ENCODE measurements around the gene ZNF333.

The ZNF333 gene

DNA sequence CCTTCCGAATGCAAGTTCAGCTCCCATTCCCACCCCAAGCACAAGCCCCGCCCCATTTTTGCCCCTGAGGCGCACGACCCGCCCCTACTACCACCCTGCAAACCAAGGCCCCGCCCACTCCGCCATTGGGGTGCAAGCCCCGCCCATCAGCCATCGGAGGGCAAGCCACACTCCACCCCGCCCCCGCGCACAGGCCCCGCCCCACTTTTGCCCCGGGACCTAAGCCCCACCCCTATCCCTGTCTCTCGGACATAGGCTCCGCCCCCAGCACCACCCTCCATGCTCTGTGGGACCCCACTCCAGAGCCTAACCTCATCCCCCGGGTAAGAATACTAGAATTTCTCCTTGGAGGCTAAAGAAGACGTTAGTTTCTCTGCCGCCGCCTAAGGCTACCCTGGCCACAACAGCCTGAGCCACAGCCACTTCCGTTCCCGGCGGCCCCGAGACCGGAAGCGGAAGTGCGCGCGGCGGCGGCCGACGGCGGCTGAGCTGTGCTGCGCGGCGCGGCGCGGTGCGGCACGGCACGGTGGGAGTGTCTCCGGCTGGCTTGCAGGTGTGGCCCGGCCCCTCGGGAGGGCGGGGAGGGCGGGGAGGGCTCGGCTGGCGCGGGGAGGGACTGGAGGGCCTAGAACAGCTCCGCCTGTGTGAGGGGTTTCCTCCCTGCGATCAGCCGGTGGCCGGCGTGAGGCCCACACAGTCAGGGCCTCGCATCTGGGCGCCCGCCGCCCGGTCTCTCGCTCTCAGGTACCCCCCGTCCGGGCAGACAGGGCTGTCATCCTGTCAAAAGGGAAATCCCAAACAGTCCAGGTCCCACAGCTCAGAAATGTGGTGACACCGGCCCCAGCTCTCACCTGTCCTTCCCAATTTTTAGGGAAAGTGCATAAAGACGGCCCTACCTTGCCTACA, at the start of gene ZNF333:
Gene ZNF333 (plus strand): TSS at position 451 of the 906 bp plus-strand sequence. CDS start 3,444 bp downstream, outside the sequence.
- FAIRE-seq = no peak

GRCh38 chr19:14648506-14648905, 41.3 kb upstream of the ZNF333 start:
- FAIRE-seq = no peak

- no peak for FAIRE-seq
Measured at GRCh38 chr19:14649020-14649419, 40.8 kb upstream of the ZNF333 start.

DNA sequence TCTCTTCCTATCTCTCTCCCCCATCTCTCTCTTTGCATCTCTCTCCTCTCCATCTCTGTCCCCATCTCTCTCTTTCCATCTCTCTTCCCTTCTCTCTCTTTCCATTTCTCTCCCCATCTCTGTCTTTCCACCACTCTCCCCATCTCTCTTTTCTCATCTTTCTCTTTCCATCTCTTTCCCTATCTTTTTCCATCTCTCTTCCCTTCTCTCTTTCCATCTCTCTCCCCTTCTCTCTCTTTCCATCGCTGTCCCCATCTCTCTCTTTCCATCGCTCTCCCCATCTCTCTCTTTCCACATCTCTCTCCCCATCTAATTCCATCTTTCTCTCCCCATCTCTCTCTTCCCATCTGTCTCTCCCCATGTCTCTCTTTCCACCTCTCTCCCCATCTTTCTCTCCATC, 39.7 kb upstream of the ZNF333 start:
- FAIRE-seq = no peak

GRCh38 chr19:14654786-14655560, 34.9 kb upstream of the ZNF333 start:
- FAIRE-seq = no peak

GRCh38 chr19:14655726-14656125, 34.1 kb upstream of the ZNF333 start:
- FAIRE-seq = no peak

- no peak for FAIRE-seq
Measured at GRCh38 chr19:14659874-14660489, 29.9 kb upstream of the ZNF333 start.

GRCh38 chr19:14661372-14661924, 28.4 kb upstream of the ZNF333 start:
- FAIRE-seq = no peak

GRCh38 chr19:14669940-14670339, 19.9 kb upstream of the ZNF333 start:
- FAIRE-seq = no peak

DNA sequence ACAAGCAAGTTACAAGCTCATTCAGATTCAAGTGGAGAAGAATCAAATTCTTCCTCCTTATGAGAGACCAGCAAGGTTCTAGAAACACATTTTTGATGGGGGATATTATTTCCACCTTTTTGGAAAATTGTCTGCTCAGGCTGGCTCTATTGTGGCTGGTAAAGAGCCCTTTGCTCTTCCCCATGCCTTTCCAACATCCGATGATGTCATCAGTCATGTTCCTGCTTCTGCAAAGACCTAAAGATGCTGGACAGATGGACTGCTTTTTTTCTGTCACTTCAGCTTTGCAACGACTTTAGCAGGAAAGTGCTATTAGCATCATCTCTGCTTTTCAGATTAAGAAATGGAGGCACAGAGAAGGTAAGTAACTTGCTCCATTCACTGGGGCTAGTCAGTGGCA, 19.4 kb upstream of the ZNF333 start:
- no peak for FAIRE-seq

DNA sequence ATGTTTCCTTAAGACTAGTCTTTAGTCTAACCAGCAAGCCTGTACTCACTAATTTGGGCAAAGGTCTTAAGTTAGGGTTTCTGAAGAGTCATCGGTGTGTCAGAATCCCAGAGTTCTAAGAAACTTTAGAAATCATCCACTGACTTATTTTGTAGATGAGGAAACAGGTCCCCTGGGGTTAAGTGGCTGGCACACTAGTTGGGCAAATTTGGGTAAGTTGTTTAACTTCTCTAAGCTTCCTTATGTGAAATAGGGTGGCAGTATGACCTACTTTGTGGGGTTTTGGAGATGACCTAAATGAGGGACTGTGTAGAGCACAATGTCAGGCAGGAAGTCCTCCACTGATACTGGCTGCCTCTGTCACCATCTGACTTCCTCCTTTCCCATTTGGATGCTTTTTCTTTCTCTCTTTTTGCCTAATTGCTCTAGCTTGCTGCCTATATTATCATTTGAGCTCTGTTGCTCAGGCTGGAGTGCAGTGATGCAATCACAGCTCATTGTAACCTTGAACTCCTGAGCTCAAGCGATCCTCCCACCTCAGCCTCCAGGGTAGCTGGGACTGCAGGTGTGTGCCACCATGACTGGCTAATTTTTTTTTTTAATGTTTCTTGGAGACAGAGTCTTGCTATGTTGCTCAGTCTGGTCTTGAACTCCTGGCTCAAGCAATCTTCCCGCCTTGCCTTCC, 17.5 kb upstream of the ZNF333 start:
- no peak for FAIRE-seq

GRCh38 chr19:14673088-14673487, 16.8 kb upstream of the ZNF333 start:
- FAIRE-seq = no peak

GRCh38 chr19:14674764-14675163, 15.1 kb upstream of the ZNF333 start, which contains the start of gene ADGRE3:
ADGRE3 (minus strand) TSS chr19:14674844; CDS start chr19:14674770, 74 bp downstream.
- FAIRE-seq = no peak

- FAIRE-seq = no peak
Measured at GRCh38 chr19:14676762-14677161, 13.1 kb upstream of the ZNF333 start.

DNA sequence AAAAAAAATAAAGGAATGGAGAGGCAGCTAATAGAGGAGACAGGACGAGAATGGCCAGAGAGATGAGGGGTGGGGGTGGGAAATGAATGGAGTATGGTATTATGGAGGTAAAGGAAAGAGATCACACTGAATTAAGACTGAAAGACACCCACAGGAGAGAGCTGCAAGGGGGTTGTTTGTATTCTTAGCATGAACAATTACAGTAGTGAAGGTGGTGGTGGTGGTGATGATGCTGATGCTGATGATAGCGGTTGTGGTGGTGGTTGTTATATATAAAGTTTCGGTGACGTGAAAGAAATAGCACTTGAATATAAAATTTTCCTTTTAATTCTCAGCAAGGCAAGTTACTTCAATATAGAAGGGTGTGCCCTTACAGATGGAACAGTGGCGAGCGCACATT, 12.4 kb upstream of the ZNF333 start:
- no peak for FAIRE-seq

GRCh38 chr19:14678199-14678598, 11.6 kb upstream of the ZNF333 start:
- FAIRE-seq = no peak

DNA sequence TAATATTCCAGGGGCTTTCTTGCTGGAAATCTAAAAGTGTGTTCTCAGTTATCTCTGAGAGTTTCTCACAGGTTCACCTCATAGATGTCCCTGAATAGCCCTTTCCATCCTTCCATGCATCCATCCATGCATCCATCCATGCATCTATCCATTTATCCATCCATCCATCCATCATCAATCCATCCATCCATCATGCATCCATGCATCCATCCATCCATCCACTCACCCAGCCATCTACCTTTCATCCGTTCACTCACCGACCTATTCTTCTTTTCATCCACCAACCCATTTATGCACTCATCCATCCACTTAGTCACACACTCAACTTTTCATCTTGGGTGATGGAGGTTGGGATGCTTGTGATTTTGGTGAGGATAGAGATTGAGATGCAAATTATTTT, 7.8 kb upstream of the ZNF333 start:
- FAIRE-seq = no peak

DNA sequence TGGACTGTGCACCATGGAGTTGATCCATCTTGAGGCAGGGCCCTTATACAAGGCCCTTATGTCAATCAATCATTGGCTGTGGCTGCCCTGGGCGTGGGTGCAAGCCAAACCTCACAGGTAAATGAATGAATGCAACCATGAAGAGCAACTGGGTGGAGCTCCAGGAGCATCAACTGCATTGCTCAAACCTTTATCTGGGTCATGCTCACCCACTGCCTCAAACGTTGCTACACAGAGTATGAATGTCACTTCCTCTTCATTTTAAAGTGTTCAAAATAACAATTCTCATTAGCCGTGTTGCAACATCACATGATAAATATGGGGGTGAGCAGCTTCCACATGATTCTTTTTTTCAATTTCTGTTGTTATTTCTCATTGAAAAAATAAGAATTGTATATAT, 6.4 kb upstream of the ZNF333 start:
- FAIRE-seq = no peak

DNA sequence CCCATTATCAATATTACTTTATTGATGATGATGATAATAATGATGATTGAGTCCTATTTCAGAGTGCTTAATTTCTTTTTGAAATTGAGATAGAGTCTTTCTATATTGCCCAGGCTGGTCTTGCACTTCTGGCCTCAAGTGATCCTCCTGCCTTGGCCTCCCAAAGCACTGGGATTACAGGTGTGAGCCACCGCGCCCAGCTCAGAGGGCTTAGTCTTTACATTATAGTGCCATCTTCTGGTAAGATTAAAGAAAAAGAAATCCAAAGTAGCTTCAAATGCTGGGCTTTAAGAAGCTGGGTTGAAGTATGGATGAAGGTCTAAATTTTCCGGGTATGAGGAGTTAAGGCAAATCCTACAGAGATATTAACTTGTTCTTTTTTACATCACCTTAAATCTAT, 3.4 kb upstream of the ZNF333 start:
- FAIRE-seq = no peak

- no peak for FAIRE-seq
Measured at GRCh38 chr19:14694641-14695266, 4.9 kb downstream of the ZNF333 start.

- no peak for FAIRE-seq
Measured at GRCh38 chr19:14695471-14695870, 5.6 kb downstream of the ZNF333 start.

DNA sequence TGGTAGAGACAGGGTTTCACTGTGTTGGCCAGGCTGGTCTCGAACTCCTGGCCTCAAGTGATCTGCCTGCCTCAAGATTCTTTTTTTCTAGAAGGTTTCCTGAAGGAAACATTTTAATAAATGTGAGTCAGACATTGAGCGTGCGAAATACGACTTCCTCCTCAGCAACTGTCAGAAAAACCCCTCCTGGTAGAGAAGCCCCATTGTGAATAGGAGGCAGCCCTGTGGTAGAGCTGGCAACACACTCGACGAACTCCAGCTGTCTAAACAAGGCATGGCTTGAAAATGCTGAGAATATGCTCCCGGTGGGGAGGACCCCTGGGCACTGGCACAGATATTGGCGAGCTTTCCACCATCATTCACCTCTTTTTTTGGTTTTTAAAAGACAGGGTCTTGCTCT, 9.8 kb downstream of the ZNF333 start:
- no peak for FAIRE-seq

Data from endometrium (tissue), 2 donors.